SH-SY5Y (cell line): ENCODE results near the gene SSBP3.

ENCODE experiments used
- GATA2 ChIP-seq: IDR thresholded peaks from 2 replicates; pipeline ENCODE4 v1.6.1; 2011; ENCODE audit warnings: mild to moderate bottlenecking, low read depth, low read length
- GATA3 ChIP-seq: IDR thresholded peaks from 2 replicates; pipeline ENCODE4 v1.6.1; 2011; ENCODE audit warnings: low read depth, mild to moderate bottlenecking, low read length, moderate library complexity

- TF ChIP-seq GATA2 (no peak), GATA3 (no peak)
These were observed 78.0 kb downstream of the SSBP3 start for GRCh38 chr1:54328066-54328636.
